ENCODE data around the gene NDOR1. TPM values are rescaled to one million over a fixed set of nuclear protein-coding genes. Genes with fewer than 3 reads are reported as not detected.

Gene NDOR1
- total RNA-seq, 1 experiment from 2014 or later: 7.8 TPM

GRCh38 chr9:137184881-137185660 lies 20.4 kb upstream of the NDOR1 start:
- Histone ChIP-seq H3K9me3 (ENCODE audit: low read length) (no peaks in the 10 kb centered on the region), H3K9ac (ENCODE audit: low read length) (no peak overlapping the region), H3K79me2 (ENCODE audit: low read length) (peaks cover 25% of the 10 kb centered on the region), H3K36me3 (ENCODE audit: insufficient read depth, low read length) (no peaks in the 10 kb centered on the region), H3K4me1 (ENCODE audit: low read length) (peaks cover 21% of the 10 kb centered on the region), H4K20me1 (ENCODE audit: insufficient read depth, low read depth, low read length) (peaks cover 18% of the 10 kb centered on the region), H3K27ac (ENCODE audit: low read length) (no peak overlapping the region), H2AFZ (ENCODE audit: low read length) (no peak overlapping the region), H3K4me3 (ENCODE audit: low read length) (no peak overlapping the region), H3K4me2 (ENCODE audit: low read depth, low read length, poor library complexity, severe bottlenecking) (no peak overlapping the region), H3K27me3 (ENCODE audit: low read length) (no peaks in the 10 kb centered on the region), H3K9me2 (replicated peaks; ENCODE audit: insufficient read depth, low read length) (no peaks in the 10 kb centered on the region)
- DNase-seq: no peak

GRCh38 chr9:137185921-137186320 lies 19.6 kb upstream of the NDOR1 start:
- peaks cover 22% of the 10 kb centered on the region for H4K20me1 ChIP-seq (ENCODE audit: insufficient read depth, low read depth, low read length)
- no peak overlapping the region for H3K4me2 ChIP-seq (ENCODE audit: low read depth, low read length, poor library complexity, severe bottlenecking)

GRCh38 chr9:137186385-137186784 lies 19.1 kb upstream of the NDOR1 start:
- peaks cover 22% of the 10 kb centered on the region for H4K20me1 ChIP-seq (ENCODE audit: insufficient read depth, low read depth, low read length)
- H3K4me1 ChIP-seq (ENCODE audit: low read length): peaks cover 32% of the 10 kb centered on the region
- no peak overlapping the region for H3K9ac ChIP-seq (ENCODE audit: low read length)
- no peak for DNase-seq
- no peaks in the 10 kb centered on the region for H3K27me3 ChIP-seq (ENCODE audit: low read length)
- H3K36me3 ChIP-seq (ENCODE audit: insufficient read depth, low read length): no peaks in the 10 kb centered on the region
- no peaks in the 10 kb centered on the region for H3K9me2 ChIP-seq (replicated peaks; ENCODE audit: insufficient read depth, low read length)
- peak overlapping the region; percentile 77 for H3K4me2 ChIP-seq (ENCODE audit: low read depth, low read length, poor library complexity, severe bottlenecking)
- no peak overlapping the region for H3K4me3 ChIP-seq (ENCODE audit: low read length)
- no peak overlapping the region for H2AFZ ChIP-seq (ENCODE audit: low read length)
- H3K79me2 ChIP-seq (ENCODE audit: low read length): peaks cover 33% of the 10 kb centered on the region
- H3K27ac ChIP-seq (ENCODE audit: low read length): no peak overlapping the region
- H3K9me3 ChIP-seq (ENCODE audit: low read length): no peaks in the 10 kb centered on the region

More at GRCh38 chr9:137185921-137186320, 19.6 kb upstream of the NDOR1 start:
- Histone ChIP-seq H3K36me3 (ENCODE audit: insufficient read depth, low read length) (no peaks in the 10 kb centered on the region), H3K79me2 (ENCODE audit: low read length) (peaks cover 33% of the 10 kb centered on the region), H3K27me3 (ENCODE audit: low read length) (no peaks in the 10 kb centered on the region), H2AFZ (ENCODE audit: low read length) (no peak overlapping the region), H3K4me3 (ENCODE audit: low read length) (no peak overlapping the region), H3K4me1 (ENCODE audit: low read length) (peaks cover 29% of the 10 kb centered on the region), H3K27ac (ENCODE audit: low read length) (no peak overlapping the region), H3K9me2 (replicated peaks; ENCODE audit: insufficient read depth, low read length) (no peaks in the 10 kb centered on the region), H3K9me3 (ENCODE audit: low read length) (no peaks in the 10 kb centered on the region), H3K9ac (ENCODE audit: low read length) (no peak overlapping the region)
- DNase-seq: no peak

- Histone ChIP-seq H3K9me2 (replicated peaks; ENCODE audit: insufficient read depth, low read length) (no peaks in the 10 kb centered on the region), H3K9me3 (ENCODE audit: low read length) (no peaks in the 10 kb centered on the region), H3K27ac (ENCODE audit: low read length) (no peak overlapping the region), H3K36me3 (ENCODE audit: insufficient read depth, low read length) (no peaks in the 10 kb centered on the region), H3K27me3 (ENCODE audit: low read length) (no peaks in the 10 kb centered on the region), H2AFZ (ENCODE audit: low read length) (no peak overlapping the region), H3K4me1 (ENCODE audit: low read length) (peaks cover 32% of the 10 kb centered on the region), H3K79me2 (ENCODE audit: low read length) (peaks cover 33% of the 10 kb centered on the region), H3K9ac (ENCODE audit: low read length) (peak overlapping the region; percentile 86), H4K20me1 (ENCODE audit: insufficient read depth, low read depth, low read length) (peaks cover 22% of the 10 kb centered on the region), H3K4me3 (ENCODE audit: low read length) (peak overlapping the region; percentile 87), H3K4me2 (ENCODE audit: low read depth, low read length, poor library complexity, severe bottlenecking) (peak overlapping the region; percentile 77)
- no peak for DNase-seq
Measured at GRCh38 chr9:137187386-137187785, 18.1 kb upstream of the NDOR1 start.

- Histone ChIP-seq H3K4me3 (ENCODE audit: low read length) (peak overlapping the region; percentile 87), H3K4me2 (ENCODE audit: low read depth, low read length, poor library complexity, severe bottlenecking) (peak overlapping the region; percentile 77), H3K36me3 (ENCODE audit: insufficient read depth, low read length) (no peaks in the 10 kb centered on the region), H3K9ac (ENCODE audit: low read length) (peak overlapping the region; percentile 86), H3K4me1 (ENCODE audit: low read length) (peaks cover 32% of the 10 kb centered on the region), H4K20me1 (ENCODE audit: insufficient read depth, low read depth, low read length) (peaks cover 22% of the 10 kb centered on the region), H3K27ac (ENCODE audit: low read length) (no peak overlapping the region), H3K27me3 (ENCODE audit: low read length) (no peaks in the 10 kb centered on the region), H3K9me2 (replicated peaks; ENCODE audit: insufficient read depth, low read length) (no peaks in the 10 kb centered on the region), H2AFZ (ENCODE audit: low read length) (no peak overlapping the region), H3K9me3 (ENCODE audit: low read length) (no peaks in the 10 kb centered on the region), H3K79me2 (ENCODE audit: low read length) (peaks cover 33% of the 10 kb centered on the region)
- DNase-seq: peak; percentile 40
Measured at GRCh38 chr9:137188086-137188489, 17.4 kb upstream of the NDOR1 start.

GRCh38 chr9:137188490-137189296 lies 16.8 kb upstream of the NDOR1 start, which contains the start of the genes ANAPC2 and SSNA1:
ANAPC2 (minus strand) TSS chr9:137188560; CDS start chr9:137188532, 28 bp downstream.
SSNA1 (plus strand) TSS chr9:137188676; CDS start chr9:137188727, 51 bp downstream.
- no peaks in the 10 kb centered on the region for H3K9me3 ChIP-seq (ENCODE audit: low read length)
- H3K79me2 ChIP-seq (ENCODE audit: low read length): peaks cover 33% of the 10 kb centered on the region
- H3K4me3 ChIP-seq (ENCODE audit: low read length): peak within 1 kb of the TSS; percentile 87
- peaks cover 32% of the 10 kb centered on the region for H3K4me1 ChIP-seq (ENCODE audit: low read length)
- peak within 1 kb of the TSS; percentile 75 for H3K27ac ChIP-seq (ENCODE audit: low read length)
- H4K20me1 ChIP-seq (ENCODE audit: insufficient read depth, low read depth, low read length): peaks cover 22% of the 10 kb centered on the region
- no peaks in the 10 kb centered on the region for H3K27me3 ChIP-seq (ENCODE audit: low read length)
- DNase-seq: peak; percentile 98
- H3K9ac ChIP-seq (ENCODE audit: low read length): peak within 1 kb of the TSS; percentile 86
- peak within 1 kb of the TSS; percentile 77 for H3K4me2 ChIP-seq (ENCODE audit: low read depth, low read length, poor library complexity, severe bottlenecking)
- no peaks in the 10 kb centered on the region for H3K36me3 ChIP-seq (ENCODE audit: insufficient read depth, low read length)
- no peak within 1 kb of the TSS for H2AFZ ChIP-seq (ENCODE audit: low read length)
- H3K9me2 ChIP-seq (replicated peaks; ENCODE audit: insufficient read depth, low read length): no peaks in the 10 kb centered on the region

GRCh38 chr9:137189297-137190295 lies 15.9 kb upstream of the NDOR1 start:
- peaks cover 32% of the 10 kb centered on the region for H3K4me1 ChIP-seq (ENCODE audit: low read length)
- no peak overlapping the region for H2AFZ ChIP-seq (ENCODE audit: low read length)

More at GRCh38 chr9:137189297-137190295, 15.9 kb upstream of the NDOR1 start:
- peaks cover 34% of the 10 kb centered on the region for H3K79me2 ChIP-seq (ENCODE audit: low read length)
- peak overlapping the region; percentile 87 for H3K4me3 ChIP-seq (ENCODE audit: low read length)
- no peaks in the 10 kb centered on the region for H3K9me3 ChIP-seq (ENCODE audit: low read length)
- H3K9me2 ChIP-seq (replicated peaks; ENCODE audit: insufficient read depth, low read length): no peaks in the 10 kb centered on the region
- H3K9ac ChIP-seq (ENCODE audit: low read length): peak overlapping the region; percentile 86
- peak overlapping the region; percentile 77 for H3K4me2 ChIP-seq (ENCODE audit: low read depth, low read length, poor library complexity, severe bottlenecking)
- no peaks in the 10 kb centered on the region for H3K36me3 ChIP-seq (ENCODE audit: insufficient read depth, low read length)
- peak overlapping the region; percentile 75 for H3K27ac ChIP-seq (ENCODE audit: low read length)
- no peaks in the 10 kb centered on the region for H3K27me3 ChIP-seq (ENCODE audit: low read length)
- DNase-seq: no peak
- H4K20me1 ChIP-seq (ENCODE audit: insufficient read depth, low read depth, low read length): peaks cover 22% of the 10 kb centered on the region

Measured in Karpas-422 (cell line).